OCI-LY3 (cell line): ENCODE measurements around the gene CDK15.

Experiments used
- H2AFZ ChIP-seq: fragments of 200-600, 300-600 bp; shearing (Covaris generic); 2 replicates; pipeline ENCODE4 v1.6.0; 2014; ENCODE audit warnings: antibody characterized with exemption, low read depth, low read length
- H3K27ac ChIP-seq: fragments of 200-600, 300-600 bp; sonication (generic); 2 replicates; pipeline ENCODE4 v1.5.1; 2014; ENCODE audit warnings: mild to moderate bottlenecking, low read length, moderate library complexity, mixed read lengths
- H3K27me3 ChIP-seq: fragments of 200-600, 300-600 bp; sonication (generic); 2 replicates; pipeline ENCODE4 v1.6.1; 2014; ENCODE audit warnings: low read depth, low read length, mixed read lengths
- H3K36me3 ChIP-seq: fragments of 200-600, 300-600 bp; sonication (generic); replicated peaks from 2 replicates; pipeline ENCODE3; 2014; ENCODE audit warnings: low read depth, low read length, mixed read lengths
- H3K4me1 ChIP-seq: fragments of 300-600, 200-600 bp; sonication (generic); 2 replicates; pipeline ENCODE4 v1.6.1; 2014; ENCODE audit warnings: low read length, mixed read lengths
- H3K4me2 ChIP-seq: fragments of 200-600, 300-600 bp; sonication (generic); 2 replicates; pipeline ENCODE4 v1.6.1; 2014; ENCODE audit warnings: low read length, mixed read lengths
- H3K4me3 ChIP-seq: fragments of 300-600, 200-600 bp; sonication (generic); 2 replicates; pipeline ENCODE4 v1.5.1; 2014; ENCODE audit warnings: antibody characterized with exemption, mild to moderate bottlenecking, low read length, moderate library complexity
- H3K79me2 ChIP-seq: fragments of 300-600, 200-600 bp; shearing (Covaris generic); 2 replicates; pipeline ENCODE4 v1.6.1; 2014; ENCODE audit warnings: mild to moderate bottlenecking, low read length, mixed read lengths
- H3K9ac ChIP-seq: fragments of 300-600, 200-600 bp; shearing (Covaris generic); 2 replicates; pipeline ENCODE4 v1.6.0; 2014; ENCODE audit warnings: mild to moderate bottlenecking, low read length, moderate library complexity
- H3K9me3 ChIP-seq: fragments of 200-600, 300-600 bp; shearing (Covaris generic); 2 replicates; pipeline ENCODE4 v1.6.1; 2014; ENCODE audit warnings: low read length, mixed read lengths; ENCODE audit not compliant: insufficient read depth
- H4K20me1 ChIP-seq: fragments of 200-600, 300-600 bp; sonication (generic); 2 replicates; pipeline ENCODE4 v1.6.1; 2016; ENCODE audit warnings: low read length, mixed read lengths; ENCODE audit not compliant: insufficient read depth
- EZH2phosphoT487 ChIP-seq: fragments of 200-600 bp; shearing (Covaris generic); IDR thresholded peaks from 2 replicates; pipeline ENCODE4 v1.6.1; 2018; ENCODE audit warnings: antibody characterized with exemption, mixed run types, low read depth
- TF ChIP-seq, protein P1 (sequence below): fragments of 200-600, 300-600 bp; sonication (generic); IDR thresholded peaks from 2 replicates; pipeline ENCODE4 v1.5.1; 2014; ENCODE audit warnings: antibody characterized with exemption, low read length, low read depth

Gene CDK15

GRCh38 chr2:201923436-201924328 is 117.3 kb downstream of the CDK15 start:
- Histone ChIP-seq H3K4me2 (no peak overlapping the region), H2AFZ (no peak overlapping the region), H3K9ac (no peak overlapping the region), H3K27me3 (no peaks in the 10 kb centered on the region), H3K79me2 (no peaks in the 10 kb centered on the region), H3K4me1 (no peaks in the 10 kb centered on the region), H4K20me1 (no peaks in the 10 kb centered on the region), H3K4me3 (no peak overlapping the region), H3K36me3 (no peaks in the 10 kb centered on the region), H3K27ac (no peak overlapping the region), H3K9me3 (no peaks in the 10 kb centered on the region)
- TF ChIP-seq, protein P1, sequence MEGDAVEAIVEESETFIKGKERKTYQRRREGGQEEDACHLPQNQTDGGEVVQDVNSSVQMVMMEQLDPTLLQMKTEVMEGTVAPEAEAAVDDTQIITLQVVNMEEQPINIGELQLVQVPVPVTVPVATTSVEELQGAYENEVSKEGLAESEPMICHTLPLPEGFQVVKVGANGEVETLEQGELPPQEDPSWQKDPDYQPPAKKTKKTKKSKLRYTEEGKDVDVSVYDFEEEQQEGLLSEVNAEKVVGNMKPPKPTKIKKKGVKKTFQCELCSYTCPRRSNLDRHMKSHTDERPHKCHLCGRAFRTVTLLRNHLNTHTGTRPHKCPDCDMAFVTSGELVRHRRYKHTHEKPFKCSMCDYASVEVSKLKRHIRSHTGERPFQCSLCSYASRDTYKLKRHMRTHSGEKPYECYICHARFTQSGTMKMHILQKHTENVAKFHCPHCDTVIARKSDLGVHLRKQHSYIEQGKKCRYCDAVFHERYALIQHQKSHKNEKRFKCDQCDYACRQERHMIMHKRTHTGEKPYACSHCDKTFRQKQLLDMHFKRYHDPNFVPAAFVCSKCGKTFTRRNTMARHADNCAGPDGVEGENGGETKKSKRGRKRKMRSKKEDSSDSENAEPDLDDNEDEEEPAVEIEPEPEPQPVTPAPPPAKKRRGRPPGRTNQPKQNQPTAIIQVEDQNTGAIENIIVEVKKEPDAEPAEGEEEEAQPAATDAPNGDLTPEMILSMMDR: no peak
- TF ChIP-seq EZH2phosphoT487: no peak

DNA sequence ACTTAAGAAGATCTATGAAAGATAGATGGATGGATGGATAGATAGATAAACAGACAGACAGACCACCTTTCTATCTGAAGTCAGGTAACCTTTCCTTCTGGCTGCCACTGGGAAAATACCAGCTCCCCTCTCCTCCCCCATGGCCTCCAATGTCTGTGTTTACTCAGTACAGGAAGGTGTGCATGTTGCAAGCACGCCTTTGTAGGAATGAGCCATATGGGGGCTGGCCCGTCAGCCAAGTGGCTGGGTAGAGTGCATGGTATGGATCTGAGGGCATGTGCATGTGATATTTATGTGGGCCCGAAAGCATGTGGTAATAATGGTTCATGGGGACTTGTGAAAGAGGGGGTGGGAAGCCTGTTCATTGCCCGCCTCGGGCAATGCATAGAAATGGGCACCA is 118.1 kb downstream of the CDK15 start:
- no peaks in the 10 kb centered on the region for H3K4me1 ChIP-seq
- no peaks in the 10 kb centered on the region for H3K9me3 ChIP-seq
- H3K27me3 ChIP-seq: no peaks in the 10 kb centered on the region
- no peak overlapping the region for H3K9ac ChIP-seq
- no peaks in the 10 kb centered on the region for H3K79me2 ChIP-seq
- no peaks in the 10 kb centered on the region for H4K20me1 ChIP-seq
- H3K4me3 ChIP-seq: no peak overlapping the region
- H2AFZ ChIP-seq: no peak overlapping the region
- TF ChIP-seq, protein P1: no peak
- TF ChIP-seq EZH2phosphoT487: no peak
- no peaks in the 10 kb centered on the region for H3K36me3 ChIP-seq
- H3K27ac ChIP-seq: no peak overlapping the region
- no peak overlapping the region for H3K4me2 ChIP-seq

- no peak overlapping the region for H2AFZ ChIP-seq
- no peaks in the 10 kb centered on the region for H3K27me3 ChIP-seq
- no peaks in the 10 kb centered on the region for H3K9me3 ChIP-seq
- no peaks in the 10 kb centered on the region for H3K36me3 ChIP-seq
- H3K79me2 ChIP-seq: no peaks in the 10 kb centered on the region
- H3K4me3 ChIP-seq: no peak overlapping the region
- H3K4me2 ChIP-seq: no peak overlapping the region
- no peak overlapping the region for H3K27ac ChIP-seq
- TF ChIP-seq, protein P1: no peak
- no peak for TF ChIP-seq EZH2phosphoT487
- H3K9ac ChIP-seq: no peak overlapping the region
- H3K4me1 ChIP-seq: no peaks in the 10 kb centered on the region
- no peaks in the 10 kb centered on the region for H4K20me1 ChIP-seq
These were observed 118.7 kb downstream of the CDK15 start for GRCh38 chr2:201925056-201925455.

DNA sequence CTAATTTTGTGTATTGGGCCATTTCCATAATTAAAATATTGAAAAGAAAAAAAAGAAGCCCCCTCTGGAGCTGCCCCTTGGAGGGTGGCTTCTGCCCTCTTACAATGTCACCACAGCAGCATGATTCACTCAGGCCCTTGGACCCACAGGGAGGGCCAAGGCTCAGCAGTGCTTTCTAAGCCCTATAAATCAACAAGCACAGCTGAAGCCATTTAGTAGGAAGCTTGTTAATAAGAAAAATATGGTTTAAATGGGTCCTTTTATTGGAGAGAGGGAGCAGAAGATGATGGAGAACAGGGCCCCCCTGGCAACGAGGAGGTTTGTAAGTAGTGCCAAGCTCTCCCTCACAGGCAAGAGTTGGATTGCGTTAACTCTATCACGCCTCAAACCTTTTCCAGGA is 119.7 kb downstream of the CDK15 start:
- Histone ChIP-seq H3K4me1 (no peaks in the 10 kb centered on the region), H3K4me2 (no peak overlapping the region), H3K27me3 (no peaks in the 10 kb centered on the region), H3K9ac (no peak overlapping the region), H3K79me2 (no peaks in the 10 kb centered on the region), H3K9me3 (no peaks in the 10 kb centered on the region), H4K20me1 (no peaks in the 10 kb centered on the region), H3K36me3 (no peaks in the 10 kb centered on the region), H3K4me3 (no peak overlapping the region), H2AFZ (no peak overlapping the region), H3K27ac (no peak overlapping the region)
- TF ChIP-seq EZH2phosphoT487: no peak
- TF ChIP-seq, protein P1: no peak
